Measurements from ENCODE around the gene DMP1. TPM values are rescaled to one million over a fixed set of nuclear protein-coding genes. Genes with fewer than 3 reads are reported as not detected.

Gene DMP1
- total RNA-seq, 1 donor, result not detected

GRCh38 chr4:87657525-87657924 is 7.4 kb downstream of the DMP1 start:
- no peak overlapping the region for H3K4me3 ChIP-seq (ENCODE audit: insufficient read depth, low read length)
- no peak for DNase-seq (ENCODE audit: insufficient read length, low spot score, missing footprints)
- H3K4me1 ChIP-seq (ENCODE audit: insufficient read depth, low read length), result peaks cover 4% of the 10 kb centered on the region
- no peak overlapping the region for H2AFZ ChIP-seq (ENCODE audit: low read length)
- TF ChIP-seq CTCF (IDR thresholded peaks at IDR 0.05; ENCODE audit: extremely low read depth, low read depth, low read length), result no peak
- no peak overlapping the region for H3K27ac ChIP-seq (ENCODE audit: low read depth, low read length)
- H3K4me2 ChIP-seq (ENCODE audit: insufficient read depth, low read length), result no peak overlapping the region
- no peaks in the 10 kb centered on the region for H3K9me3 ChIP-seq (ENCODE audit: low read depth, low read length)
- no peaks in the 10 kb centered on the region for H4K20me1 ChIP-seq (ENCODE audit: insufficient read depth, low read length)
- no peaks in the 10 kb centered on the region for H3K79me2 ChIP-seq (ENCODE audit: insufficient read depth, low read length)
- H3K36me3 ChIP-seq (ENCODE audit: insufficient read depth, low read length), result no peaks in the 10 kb centered on the region
- peaks cover under 1% of the 10 kb centered on the region for H3K27me3 ChIP-seq (ENCODE audit: insufficient read depth, low read length)

- no peak for DNase-seq (ENCODE audit: insufficient read length, low spot score, missing footprints)
- no peaks in the 10 kb centered on the region for H3K27me3 ChIP-seq (ENCODE audit: insufficient read depth, low read length)
- no peak for TF ChIP-seq CTCF (IDR thresholded peaks at IDR 0.05; ENCODE audit: extremely low read depth, low read depth, low read length)
- no peak overlapping the region for H3K4me2 ChIP-seq (ENCODE audit: insufficient read depth, low read length)
- no peaks in the 10 kb centered on the region for H3K79me2 ChIP-seq (ENCODE audit: insufficient read depth, low read length)
- no peaks in the 10 kb centered on the region for H4K20me1 ChIP-seq (ENCODE audit: insufficient read depth, low read length)
- H3K36me3 ChIP-seq (ENCODE audit: insufficient read depth, low read length), result no peaks in the 10 kb centered on the region
- no peak overlapping the region for H3K4me3 ChIP-seq (ENCODE audit: insufficient read depth, low read length)
- H3K4me1 ChIP-seq (ENCODE audit: insufficient read depth, low read length), result peaks cover 4% of the 10 kb centered on the region
- H3K27ac ChIP-seq (ENCODE audit: low read depth, low read length), result no peak overlapping the region
- no peak overlapping the region for H2AFZ ChIP-seq (ENCODE audit: low read length)
- H3K9me3 ChIP-seq (ENCODE audit: low read depth, low read length), result no peaks in the 10 kb centered on the region
Observed at GRCh38 chr4:87659247-87659931, 9.3 kb downstream of the DMP1 start.

- Histone ChIP-seq H3K4me3 (ENCODE audit: insufficient read depth, low read length) (no peak overlapping the region), H3K27me3 (ENCODE audit: insufficient read depth, low read length) (no peaks in the 10 kb centered on the region), H3K36me3 (ENCODE audit: insufficient read depth, low read length) (no peaks in the 10 kb centered on the region), H3K4me1 (ENCODE audit: insufficient read depth, low read length) (no peaks in the 10 kb centered on the region), H4K20me1 (ENCODE audit: insufficient read depth, low read length) (no peaks in the 10 kb centered on the region), H3K79me2 (ENCODE audit: insufficient read depth, low read length) (no peaks in the 10 kb centered on the region), H3K27ac (ENCODE audit: low read depth, low read length) (no peak overlapping the region), H2AFZ (ENCODE audit: low read length) (no peak overlapping the region), H3K4me2 (ENCODE audit: insufficient read depth, low read length) (no peak overlapping the region), H3K9me3 (ENCODE audit: low read depth, low read length) (no peaks in the 10 kb centered on the region)
- DNase-seq (ENCODE audit: insufficient read length, low spot score, missing footprints), result no peak
- TF ChIP-seq CTCF (IDR thresholded peaks at IDR 0.05; ENCODE audit: extremely low read depth, low read depth, low read length), result no peak
Observed at GRCh38 chr4:87662871-87663270, 12.8 kb downstream of the DMP1 start.

GRCh38 chr4:87669373-87669772 is 19.3 kb downstream of the DMP1 start:
- H3K36me3 ChIP-seq (ENCODE audit: insufficient read depth, low read length), result no peaks in the 10 kb centered on the region
- DNase-seq (ENCODE audit: insufficient read length, low spot score, missing footprints), result no peak
- H3K79me2 ChIP-seq (ENCODE audit: insufficient read depth, low read length), result no peaks in the 10 kb centered on the region
- no peak overlapping the region for H3K4me2 ChIP-seq (ENCODE audit: insufficient read depth, low read length)
- no peak overlapping the region for H3K27ac ChIP-seq (ENCODE audit: low read depth, low read length)
- no peak overlapping the region for H2AFZ ChIP-seq (ENCODE audit: low read length)
- no peaks in the 10 kb centered on the region for H3K9me3 ChIP-seq (ENCODE audit: low read depth, low read length)
- H4K20me1 ChIP-seq (ENCODE audit: insufficient read depth, low read length), result no peaks in the 10 kb centered on the region
- TF ChIP-seq CTCF (IDR thresholded peaks at IDR 0.05; ENCODE audit: extremely low read depth, low read depth, low read length), result no peak
- no peak overlapping the region for H3K4me3 ChIP-seq (ENCODE audit: insufficient read depth, low read length)
- H3K4me1 ChIP-seq (ENCODE audit: insufficient read depth, low read length), result no peaks in the 10 kb centered on the region
- H3K27me3 ChIP-seq (ENCODE audit: insufficient read depth, low read length), result no peaks in the 10 kb centered on the region
